AG04449 (cell line): Measurements from ENCODE around the gene ESRRA.
A peak's percentile ranks its signal among the peaks of the same experiment; 100 is the strongest.

Experiments
- CTCF ChIA-PET: fragments of 350-600 bp; formaldehyde crosslinking; extraction: SDS; loops from one replicate; lab custom pipeline; 2021; ENCODE audit warnings: antibody characterized with exemption; lab: Yijun Ruan, JAX
- POLR2A ChIA-PET: fragments of 400-600, 350-600 bp; formaldehyde crosslinking; extraction: SDS; loops from one replicate; lab custom pipeline; 2020; ENCODE audit warnings: antibody characterized with exemption, inconsistent platforms; lab: Yijun Ruan, JAX
- DNase-seq: peaks from one replicate; pipeline ENCODE4 v3.0.0-alpha.2; 2010; ENCODE audit warnings: low read depth, low spot score
- H3K4me3 ChIP-seq: 2 replicates; pipeline ENCODE4 v1.5.1; 2011; ENCODE audit warnings: low read depth, mild to moderate bottlenecking, control low read depth, low read length
- CTCF ChIP-seq: IDR thresholded peaks from one replicate; pipeline ENCODE4 v1.5.1; 2011; ENCODE audit warnings: mild to moderate bottlenecking, moderate library complexity, low read length, control low read depth, inconsistent platforms; ENCODE audit not compliant: insufficient read depth; ENCODE audit errors: missing control alignments

The ESRRA gene

GRCh38 chr11:64333556-64333955 is 28.2 kb downstream of the ESRRA start:
- POLR2A ChIA-PET = no interaction called here
- H3K4me3 ChIP-seq = no peak overlapping the region
- TF ChIP-seq CTCF = no peak
- DNase-seq = no peak
- CTCF ChIA-PET = interaction anchor here (2.6 to 21.8 kb wide), 5 partner anchors 11 to 129 kb away, joined by 15 to 414 read pairs (median 25); partner anchors contain the start of genes CATSPERZ, ESRRA, PRDX5 and RPS6KA4

GRCh38 chr11:64334764-64335735 is 29.7 kb downstream of the ESRRA start:
- TF ChIP-seq CTCF = no peak
- ChIA-PET CTCF (interaction anchor here (0.6 to 21.8 kb wide), 5 partner anchors 12 to 318 kb away, joined by 3 to 414 read pairs (median 20); partner anchors contain the start of gene RPS6KA4), POLR2A (no interaction called here)
- no peak overlapping the region for H3K4me3 ChIP-seq
- DNase-seq = peak; percentile 58

- POLR2A ChIA-PET = no interaction called here
- DNase-seq = no peak
- no peak for TF ChIP-seq CTCF
- CTCF ChIA-PET = interaction anchor here (1.5 to 21.8 kb wide), 4 partner anchors 13 to 37 kb away, joined by 4 to 414 read pairs (median 14); partner anchors contain the start of genes PRDX5, RPS6KA4 and TRMT112
- H3K4me3 ChIP-seq = no peak overlapping the region
These were observed 32.4 kb downstream of the ESRRA start for GRCh38 chr11:64337538-64338249.

GRCh38 chr11:64338716-64339115 is 33.4 kb downstream of the ESRRA start:
- ChIA-PET CTCF (interaction anchor here (1.5 to 21.8 kb wide), 4 partner anchors 12 to 38 kb away, joined by 4 to 414 read pairs (median 14); partner anchors contain the start of genes PRDX5, RPS6KA4 and TRMT112), POLR2A (no interaction called here)
- H3K4me3 ChIP-seq = no peak overlapping the region
- TF ChIP-seq CTCF = no peak
- no peak for DNase-seq

- H3K4me3 ChIP-seq = no peak overlapping the region
- CTCF ChIA-PET = interaction anchor here (1.5 to 21.8 kb wide), 3 partner anchors 12 to 39 kb away, joined by 4 to 414 read pairs (median 20); partner anchors contain the start of gene RPS6KA4
- POLR2A ChIA-PET = interaction anchor here (0.6 kb wide), 1 partner anchor 76 kb away, joined by 3 read pairs; no protein-coding TSS in a partner anchor
- TF ChIP-seq CTCF = no peak
- DNase-seq = no peak
These were observed 34.0 kb downstream of the ESRRA start for GRCh38 chr11:64339286-64339685.
